Memory B cell (primary cell): ENCODE results near the gene MZF1.

ENCODE experiments used
- ATAC-seq: fragments of 150-1000 bp; cut with Tn5 transposase; 2 replicates; pipeline ENCODE4 v1.10.0; 2021; ENCODE audit warnings: low read depth, mild to moderate bottlenecking, moderate library complexity
- DNase-seq, 2 donors: peaks; one replicate each; pipeline ENCODE4 v3.0.0; 2022; ENCODE audit warnings: low spot score in 2 of 2
- H3K27ac Mint-ChIP-seq: one replicate; pipeline ENCODE4 v1.8.0; 2022; ENCODE audit warnings: mild to moderate bottlenecking, moderate library complexity, mixed read lengths
- H3K27me3 Mint-ChIP-seq: one replicate; pipeline ENCODE4 v1.8.0; 2022; ENCODE audit warnings: mixed read lengths
- H3K36me3 Mint-ChIP-seq: one replicate; pipeline ENCODE4 v1.8.0; 2022; ENCODE audit warnings: mild to moderate bottlenecking, mixed read lengths
- H3K4me1 Mint-ChIP-seq: one replicate; pipeline ENCODE4 v1.8.0; 2022; ENCODE audit warnings: mixed read lengths
- H3K4me3 Mint-ChIP-seq: one replicate; pipeline ENCODE4 v1.8.0; 2022; ENCODE audit warnings: mild to moderate bottlenecking, moderate library complexity, mixed read lengths
- H3K9me3 Mint-ChIP-seq: one replicate; pipeline ENCODE4 v1.8.0; 2022; ENCODE audit warnings: mixed read lengths

The MZF1 gene

GRCh38 chr19:58521651-58522050 is 51.5 kb downstream of the MZF1 start:
- Mint-ChIP-seq H3K4me1 (peaks cover 23% of the 10 kb centered on the region), H3K27ac (no peak overlapping the region), H3K4me3 (no peak overlapping the region)

GRCh38 chr19:58520257-58520599 is 52.9 kb downstream of the MZF1 start:
- ATAC-seq (no peak), DNase-seq (no peak)
- H3K4me1 Mint-ChIP-seq = peaks cover 31% of the 10 kb centered on the region
- peak overlapping the region; percentile 98 for H3K27ac Mint-ChIP-seq
- peaks cover 14% of the 10 kb centered on the region for H3K36me3 Mint-ChIP-seq
- H3K4me3 Mint-ChIP-seq = peak overlapping the region; percentile 95
- no peaks in the 10 kb centered on the region for H3K27me3 Mint-ChIP-seq
- H3K9me3 Mint-ChIP-seq = no peaks in the 10 kb centered on the region

More at GRCh38 chr19:58521651-58522050, 51.5 kb downstream of the MZF1 start:
- H3K36me3 Mint-ChIP-seq = peaks cover 7% of the 10 kb centered on the region
- no peaks in the 10 kb centered on the region for H3K9me3 Mint-ChIP-seq
- ATAC-seq (no peak), DNase-seq (no peak)
- no peaks in the 10 kb centered on the region for H3K27me3 Mint-ChIP-seq

- Mint-ChIP-seq H3K36me3 (peaks cover 14% of the 10 kb centered on the region), H3K27me3 (no peaks in the 10 kb centered on the region), H3K4me3 (peak within 1 kb of the TSS; percentile 95), H3K27ac (peak within 1 kb of the TSS; percentile 98), H3K4me1 (peaks cover 33% of the 10 kb centered on the region), H3K9me3 (no peaks in the 10 kb centered on the region)
- DNase-seq = peak; percentile 90 to 91
- ATAC-seq = peak; percentile 79
Measured at GRCh38 chr19:58519355-58520256, 53.5 kb downstream of the MZF1 start, which contains the start of gene ZBTB45. TSS of gene ZBTB45 (minus strand) at chr19:58519810. CDS start at chr19:58517673, 2,137 bp downstream.

GRCh38 chr19:58519087-58519354 is 54.1 kb downstream of the MZF1 start:
- Mint-ChIP-seq H3K27me3 (no peaks in the 10 kb centered on the region), H3K27ac (peak overlapping the region; percentile 98), H3K36me3 (peaks cover 14% of the 10 kb centered on the region), H3K4me1 (peaks cover 39% of the 10 kb centered on the region), H3K9me3 (no peaks in the 10 kb centered on the region), H3K4me3 (peak overlapping the region; percentile 95)
- DNase-seq (no peak), ATAC-seq (peak; percentile 1)

GRCh38 chr19:58518256-58519086 is 54.7 kb downstream of the MZF1 start:
- H3K36me3 Mint-ChIP-seq = peaks cover 14% of the 10 kb centered on the region
- DNase-seq (no peak), ATAC-seq (no peak)
- H3K4me1 Mint-ChIP-seq = peaks cover 42% of the 10 kb centered on the region
- no peaks in the 10 kb centered on the region for H3K9me3 Mint-ChIP-seq
- no peaks in the 10 kb centered on the region for H3K27me3 Mint-ChIP-seq
- peak overlapping the region; percentile 95 for H3K4me3 Mint-ChIP-seq
- H3K27ac Mint-ChIP-seq = peak overlapping the region; percentile 98

GRCh38 chr19:58516964-58517833 is 55.9 kb downstream of the MZF1 start:
- Mint-ChIP-seq H3K36me3 (peaks cover 14% of the 10 kb centered on the region), H3K27me3 (no peaks in the 10 kb centered on the region), H3K4me3 (no peak overlapping the region), H3K27ac (no peak overlapping the region), H3K9me3 (no peaks in the 10 kb centered on the region), H3K4me1 (peaks cover 42% of the 10 kb centered on the region)
- no peak for ATAC-seq
- no peak for DNase-seq

- DNase-seq (no peak), ATAC-seq (no peak)
- H3K27me3 Mint-ChIP-seq = no peaks in the 10 kb centered on the region
- peak overlapping the region; percentile 12 for H3K27ac Mint-ChIP-seq
- no peak overlapping the region for H3K4me3 Mint-ChIP-seq
- peaks cover 14% of the 10 kb centered on the region for H3K36me3 Mint-ChIP-seq
- H3K9me3 Mint-ChIP-seq = no peaks in the 10 kb centered on the region
- peaks cover 42% of the 10 kb centered on the region for H3K4me1 Mint-ChIP-seq
Measured at GRCh38 chr19:58516246-58516836, 56.8 kb downstream of the MZF1 start.

- ATAC-seq = no peak
- H3K27ac Mint-ChIP-seq = peak overlapping the region; percentile 12
- no peak for DNase-seq
- peaks cover 40% of the 10 kb centered on the region for H3K4me1 Mint-ChIP-seq
- no peaks in the 10 kb centered on the region for H3K9me3 Mint-ChIP-seq
- H3K36me3 Mint-ChIP-seq = peaks cover 14% of the 10 kb centered on the region
- H3K4me3 Mint-ChIP-seq = peak overlapping the region; percentile 32
- no peaks in the 10 kb centered on the region for H3K27me3 Mint-ChIP-seq
Measured at GRCh38 chr19:58515259-58515658, 57.9 kb downstream of the MZF1 start.

GRCh38 chr19:58514564-58515022 is 58.5 kb downstream of the MZF1 start:
- Mint-ChIP-seq H3K4me3 (peak overlapping the region; percentile 78), H3K9me3 (no peaks in the 10 kb centered on the region), H3K36me3 (peaks cover 14% of the 10 kb centered on the region), H3K27ac (peak overlapping the region; percentile 20), H3K4me1 (peaks cover 34% of the 10 kb centered on the region), H3K27me3 (no peaks in the 10 kb centered on the region)
- ATAC-seq (no peak), DNase-seq (no peak)

- DNase-seq (peak; percentile 80), ATAC-seq (peak; percentile 86)
- no peaks in the 10 kb centered on the region for H3K27me3 Mint-ChIP-seq
- peak overlapping the region; percentile 20 for H3K27ac Mint-ChIP-seq
- H3K4me3 Mint-ChIP-seq = peak overlapping the region; percentile 78
- H3K4me1 Mint-ChIP-seq = peaks cover 29% of the 10 kb centered on the region
- no peaks in the 10 kb centered on the region for H3K9me3 Mint-ChIP-seq
- peaks cover 14% of the 10 kb centered on the region for H3K36me3 Mint-ChIP-seq
Measured at GRCh38 chr19:58513694-58514563, 59.2 kb downstream of the MZF1 start.

GRCh38 chr19:58513213-58513693 is 59.9 kb downstream of the MZF1 start:
- ATAC-seq (no peak), DNase-seq (no peak)
- Mint-ChIP-seq H3K36me3 (peaks cover 14% of the 10 kb centered on the region), H3K27me3 (no peaks in the 10 kb centered on the region), H3K9me3 (no peaks in the 10 kb centered on the region), H3K4me1 (peaks cover 23% of the 10 kb centered on the region), H3K4me3 (no peak overlapping the region), H3K27ac (no peak overlapping the region)
